ENCODE measurements around the gene MRM2. TPM values are rescaled to one million over a fixed set of nuclear protein-coding genes. Genes with fewer than 3 reads are reported as not detected.

Gene MRM2
- total and polyA plus RNA-seq, 10 of the 15 experiments (the other 5 are each of a cell fraction or from before 2014, with no cell fraction given): 43.2 to 128 (median 71.4) TPM

DNA sequence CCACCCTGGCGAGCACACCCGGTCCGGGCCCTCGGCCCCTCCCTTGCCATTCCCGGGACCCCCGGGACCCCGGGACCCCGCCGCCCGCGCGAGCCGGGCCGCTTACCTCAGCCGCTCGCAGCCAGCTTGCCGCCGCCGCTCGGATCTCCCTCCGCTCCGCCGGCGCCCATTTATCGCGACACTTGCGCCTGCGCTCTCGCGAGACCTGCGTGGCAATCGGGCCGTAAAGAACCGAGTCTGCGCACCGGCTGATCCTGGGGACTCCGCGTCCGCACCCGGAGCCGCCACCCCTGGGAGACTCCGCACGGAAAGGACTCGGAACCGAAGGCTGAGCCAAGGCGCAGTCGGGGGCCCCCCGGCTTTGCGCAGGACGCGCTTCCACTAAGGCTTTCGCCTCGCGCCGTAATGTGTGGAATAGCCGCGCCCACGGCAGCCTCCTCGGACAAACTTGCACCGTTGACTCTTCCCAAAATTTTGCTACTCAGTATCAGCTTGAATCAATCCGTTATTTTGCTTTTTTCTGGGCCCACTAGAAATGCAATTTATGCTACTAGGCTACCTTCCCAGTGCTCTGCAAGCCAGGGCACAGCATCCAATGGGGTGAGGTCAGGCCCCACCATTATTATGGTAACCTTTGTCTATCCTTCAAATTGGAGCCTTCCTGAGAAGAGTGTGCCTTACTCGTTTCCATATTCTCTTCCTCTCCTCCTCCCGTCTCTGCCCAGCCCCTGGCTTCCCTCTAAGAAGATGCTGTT, 9.1 kb downstream of the MRM2 start, which contains the start of gene MAD1L1 (continued):
- TF ChIP-seq CHD1 (IDR thresholded peaks at IDR 0.05; ENCODE audit: low read depth, low read length) (no peak), WRNIP1 (IDR thresholded peaks at IDR 0.05; ENCODE audit: borderline replicate concordance, low read depth, low read length) (no peak), IKZF1 (conservative IDR thresholded peaks at IDR 0.05) (peak; percentile 80), EGR1 (IDR thresholded peaks at IDR 0.05; ENCODE audit: borderline replicate concordance in 1 of 2, low read depth in 2 of 2, low read length in 2 of 2) (no peak), BMI1 (IDR thresholded peaks at IDR 0.05; ENCODE audit: borderline replicate concordance) (no peak), FOXM1 (IDR thresholded peaks at IDR 0.05; ENCODE audit: low read depth, low read length) (no peak), SUZ12 (IDR thresholded peaks at IDR 0.05; ENCODE audit: unreplicated experiment) (no peak), BCLAF1 (IDR thresholded peaks at IDR 0.05) (no peak), BHLHE40 (IDR thresholded peaks at IDR 0.05; ENCODE audit: borderline replicate concordance in 1 of 2, low read depth in 2 of 2, low read length in 1 of 2) (no peak), POLR2A (IDR thresholded peaks at IDR 0.05; ENCODE audit: low read depth, low read length) (peak; percentile 88), USF2 (IDR thresholded peaks at IDR 0.05; ENCODE audit: borderline replicate concordance, low read depth, low read length) (no peak), EED (IDR thresholded peaks at IDR 0.05; ENCODE audit: low read depth) (peak; percentile 26; the same call in 1 of the 2 replicates), HCFC1 (IDR thresholded peaks at IDR 0.05; ENCODE audit: low read length) (peak; percentile 43; the same call in 1 of the 2 replicates), IKZF2 (IDR thresholded peaks at IDR 0.05) (peak in 1 of 2 experiments; percentile 10; a peak in 1 of 4 replicates), BRCA1 (IDR thresholded peaks at IDR 0.05; ENCODE audit: low read depth, low read length) (peak; percentile 95), SUPT20H (IDR thresholded peaks at IDR 0.05; ENCODE audit: borderline replicate concordance, control insufficient read depth, low read depth, low read length) (no peak), NR2F1 (conservative IDR thresholded peaks at IDR 0.05) (peak; percentile 29; the same call in 1 of the 2 replicates), SREBF2 (IDR thresholded peaks at IDR 0.05; ENCODE audit: low read length) (no peak), TAF1 (IDR thresholded peaks at IDR 0.05; ENCODE audit: borderline replicate concordance, low read depth, low read length) (peak; percentile 63; the same call in 1 of the 2 replicates), HDAC2 (IDR thresholded peaks at IDR 0.05) (0 out of 2 replicates have a peak, but pooled peaks have one; percentile 81)
- TF ChIP-seq, protein P1, sequence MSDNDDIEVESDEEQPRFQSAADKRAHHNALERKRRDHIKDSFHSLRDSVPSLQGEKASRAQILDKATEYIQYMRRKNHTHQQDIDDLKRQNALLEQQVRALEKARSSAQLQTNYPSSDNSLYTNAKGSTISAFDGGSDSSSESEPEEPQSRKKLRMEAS (IDR thresholded peaks at IDR 0.05; ENCODE audit: low read depth, low read length): no peak
- TF ChIP-seq, protein P2, sequence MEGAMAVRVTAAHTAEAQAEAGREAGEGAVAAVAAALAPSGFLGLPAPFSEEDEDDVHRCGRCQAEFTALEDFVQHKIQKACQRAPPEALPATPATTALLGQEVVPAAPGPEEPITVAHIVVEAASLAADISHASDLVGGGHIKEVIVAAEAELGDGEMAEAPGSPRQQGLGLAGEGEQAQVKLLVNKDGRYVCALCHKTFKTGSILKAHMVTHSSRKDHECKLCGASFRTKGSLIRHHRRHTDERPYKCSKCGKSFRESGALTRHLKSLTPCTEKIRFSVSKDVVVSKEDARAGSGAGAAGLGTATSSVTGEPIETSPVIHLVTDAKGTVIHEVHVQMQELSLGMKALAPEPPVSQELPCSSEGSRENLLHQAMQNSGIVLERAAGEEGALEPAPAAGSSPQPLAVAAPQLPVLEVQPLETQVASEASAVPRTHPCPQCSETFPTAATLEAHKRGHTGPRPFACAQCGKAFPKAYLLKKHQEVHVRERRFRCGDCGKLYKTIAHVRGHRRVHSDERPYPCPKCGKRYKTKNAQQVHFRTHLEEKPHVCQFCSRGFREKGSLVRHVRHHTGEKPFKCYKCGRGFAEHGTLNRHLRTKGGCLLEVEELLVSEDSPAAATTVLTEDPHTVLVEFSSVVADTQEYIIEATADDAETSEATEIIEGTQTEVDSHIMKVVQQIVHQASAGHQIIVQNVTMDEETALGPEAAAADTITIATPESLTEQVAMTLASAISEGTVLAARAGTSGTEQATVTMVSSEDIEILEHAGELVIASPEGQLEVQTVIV (IDR thresholded peaks at IDR 0.05; ENCODE audit: borderline replicate concordance, partially characterized antibody): peak; percentile 55
- TF ChIP-seq, protein P3, sequence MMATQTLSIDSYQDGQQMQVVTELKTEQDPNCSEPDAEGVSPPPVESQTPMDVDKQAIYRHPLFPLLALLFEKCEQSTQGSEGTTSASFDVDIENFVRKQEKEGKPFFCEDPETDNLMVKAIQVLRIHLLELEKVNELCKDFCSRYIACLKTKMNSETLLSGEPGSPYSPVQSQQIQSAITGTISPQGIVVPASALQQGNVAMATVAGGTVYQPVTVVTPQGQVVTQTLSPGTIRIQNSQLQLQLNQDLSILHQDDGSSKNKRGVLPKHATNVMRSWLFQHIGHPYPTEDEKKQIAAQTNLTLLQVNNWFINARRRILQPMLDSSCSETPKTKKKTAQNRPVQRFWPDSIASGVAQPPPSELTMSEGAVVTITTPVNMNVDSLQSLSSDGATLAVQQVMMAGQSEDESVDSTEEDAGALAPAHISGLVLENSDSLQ (IDR thresholded peaks at IDR 0.05): peak; percentile 36; the same call in 1 of the 2 replicates
